HG02852 (cell line): ENCODE data around the gene PPP2R5A.
"Not testable (repeated sequence)": the region's sequence is repeated elsewhere in the genome, so short reads cannot be mapped to it uniquely, and the experiment has no call there.

ENCODE experiments used
- ATAC-seq: cut with Tn5 transposase; IDR thresholded peaks from one replicate; pipeline ENCODE4 v1.9.1; 2021; ENCODE audit warnings: mild to moderate bottlenecking, moderate library complexity; ENCODE audit not compliant: unreplicated experiment

Gene PPP2R5A

DNA sequence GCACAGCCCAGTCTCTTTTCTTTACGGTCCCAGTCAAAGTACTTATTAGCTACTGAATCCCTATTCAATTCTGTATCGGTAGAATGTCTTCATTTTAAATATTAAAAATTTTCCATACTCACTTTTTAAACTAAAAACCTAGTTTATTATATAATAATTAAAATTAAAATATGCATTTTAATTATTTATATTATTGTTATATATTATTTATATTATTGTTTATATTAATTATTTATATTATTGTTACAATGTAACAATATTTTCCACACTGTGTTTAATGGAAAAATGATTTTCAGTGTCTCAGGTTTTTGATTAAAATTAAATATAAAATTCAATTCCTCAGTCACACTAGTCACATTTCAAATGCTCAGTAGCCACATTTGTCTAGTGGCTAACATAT, 18.2 kb upstream of the PPP2R5A start:
- ATAC-seq: no peak

- peak; percentile 75 for ATAC-seq
Observed at GRCh38 chr1:212267460-212267859, 17.8 kb upstream of the PPP2R5A start.

- ATAC-seq: no peak
Observed at GRCh38 chr1:212269306-212269705, 15.9 kb upstream of the PPP2R5A start.

GRCh38 chr1:212270564-212270963, 14.6 kb upstream of the PPP2R5A start:
- no peak for ATAC-seq

DNA sequence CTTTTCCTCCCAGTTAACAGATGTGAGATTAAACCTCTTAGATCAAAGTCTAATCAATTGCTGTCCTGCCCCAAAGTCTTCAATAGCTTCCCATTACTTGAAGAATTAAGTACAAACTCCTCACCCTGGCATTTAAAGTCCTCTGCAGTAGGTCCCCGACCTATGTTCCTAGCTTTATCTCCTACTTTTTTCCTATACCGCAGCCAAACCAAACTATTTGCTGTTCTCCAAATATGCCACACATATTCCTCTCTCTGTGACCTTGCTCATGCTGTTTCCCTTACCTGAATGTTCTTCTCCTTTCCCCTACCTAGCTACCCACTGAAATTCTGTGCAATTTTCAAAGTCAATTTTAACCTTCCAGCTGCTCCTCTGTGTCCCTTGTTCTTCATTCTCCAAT, 14.0 kb upstream of the PPP2R5A start:
- no peak for ATAC-seq

GRCh38 chr1:212271823-212272485, 13.3 kb upstream of the PPP2R5A start:
- ATAC-seq: no peak

- no peak for ATAC-seq
Observed at GRCh38 chr1:212281590-212281989, 3.6 kb upstream of the PPP2R5A start.

GRCh38 chr1:212283741-212284140, 1.5 kb upstream of the PPP2R5A start:
- no peak for ATAC-seq

GRCh38 chr1:212284332-212284743, 872 bp upstream of the PPP2R5A start:
- ATAC-seq: no peak

DNA sequence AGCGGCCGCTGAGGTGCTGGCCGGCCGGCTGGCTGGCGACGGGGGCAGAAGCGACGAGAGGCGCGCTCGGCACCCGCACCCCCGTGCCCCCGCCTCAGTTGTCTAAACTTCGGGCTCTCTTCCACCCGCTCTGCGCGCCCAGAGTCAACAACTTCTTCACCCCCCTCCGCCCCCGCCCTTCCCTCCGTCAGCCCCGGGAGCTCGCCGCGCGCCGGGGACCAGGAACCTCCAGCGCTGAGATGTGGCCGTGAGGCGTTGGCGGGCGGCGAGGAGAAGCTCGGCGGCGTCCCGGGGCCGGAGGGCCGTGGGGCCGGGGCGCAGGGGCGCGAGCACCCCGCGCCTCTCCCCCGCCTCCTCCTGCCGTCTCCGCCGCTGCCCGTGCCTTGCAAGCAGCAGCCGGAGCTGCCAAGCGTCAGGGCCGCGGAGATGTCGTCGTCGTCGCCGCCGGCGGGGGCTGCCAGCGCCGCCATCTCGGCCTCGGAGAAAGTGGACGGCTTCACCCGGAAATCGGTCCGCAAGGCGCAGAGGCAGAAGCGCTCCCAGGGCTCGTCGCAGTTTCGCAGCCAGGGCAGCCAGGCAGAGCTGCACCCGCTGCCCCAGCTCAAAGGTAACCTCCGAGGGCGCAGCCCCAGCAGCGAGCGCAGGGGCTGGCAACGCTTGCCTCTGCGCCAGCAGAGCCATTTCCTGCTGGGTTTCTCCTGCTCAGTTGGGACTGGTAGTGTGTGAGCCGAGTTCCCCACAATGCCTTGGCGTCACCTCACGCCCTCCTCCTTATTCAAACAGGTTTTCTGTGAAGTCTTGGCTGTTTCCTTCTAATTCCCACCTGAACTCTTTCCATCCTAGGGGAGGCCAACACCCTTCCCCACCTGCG, 710 bp downstream of the PPP2R5A start:
- ATAC-seq: peak; percentile 11

- no peak for ATAC-seq
Observed at GRCh38 chr1:212286556-212287131, 1.4 kb downstream of the PPP2R5A start.

DNA sequence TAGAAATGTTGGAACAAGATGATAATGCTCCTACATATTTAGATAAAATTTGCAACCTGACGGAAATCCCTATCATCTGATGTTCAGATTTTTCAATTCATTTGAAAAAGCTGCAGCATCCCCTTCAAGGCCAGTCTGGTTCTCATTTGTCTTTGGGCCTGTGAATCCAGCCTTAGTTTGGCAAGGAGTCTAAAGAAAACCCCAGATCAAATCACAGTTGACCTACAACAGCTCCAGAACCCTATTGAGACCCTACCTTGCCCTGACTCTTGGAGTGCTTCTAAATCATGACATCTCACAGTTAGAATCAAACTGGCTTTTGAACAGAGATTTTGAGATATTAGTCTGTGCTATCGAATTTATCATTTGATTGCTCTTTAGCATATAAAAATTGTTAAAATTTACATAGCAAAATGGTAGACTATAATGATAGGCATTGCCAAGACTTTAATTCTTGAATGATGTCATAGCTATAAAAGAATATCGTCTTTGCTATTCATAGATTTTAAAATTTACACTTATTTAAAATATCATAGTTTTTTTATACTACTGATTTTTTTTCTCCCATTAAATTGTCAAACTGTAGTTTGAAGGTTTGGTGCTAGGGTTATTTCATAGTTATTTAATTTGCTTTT, 2.2 kb downstream of the PPP2R5A start:
- ATAC-seq: no peak

GRCh38 chr1:212287995-212288394, 2.8 kb downstream of the PPP2R5A start:
- not testable (repeated sequence) for ATAC-seq

- ATAC-seq: no peak
Observed at GRCh38 chr1:212288615-212289014, 3.4 kb downstream of the PPP2R5A start.

DNA sequence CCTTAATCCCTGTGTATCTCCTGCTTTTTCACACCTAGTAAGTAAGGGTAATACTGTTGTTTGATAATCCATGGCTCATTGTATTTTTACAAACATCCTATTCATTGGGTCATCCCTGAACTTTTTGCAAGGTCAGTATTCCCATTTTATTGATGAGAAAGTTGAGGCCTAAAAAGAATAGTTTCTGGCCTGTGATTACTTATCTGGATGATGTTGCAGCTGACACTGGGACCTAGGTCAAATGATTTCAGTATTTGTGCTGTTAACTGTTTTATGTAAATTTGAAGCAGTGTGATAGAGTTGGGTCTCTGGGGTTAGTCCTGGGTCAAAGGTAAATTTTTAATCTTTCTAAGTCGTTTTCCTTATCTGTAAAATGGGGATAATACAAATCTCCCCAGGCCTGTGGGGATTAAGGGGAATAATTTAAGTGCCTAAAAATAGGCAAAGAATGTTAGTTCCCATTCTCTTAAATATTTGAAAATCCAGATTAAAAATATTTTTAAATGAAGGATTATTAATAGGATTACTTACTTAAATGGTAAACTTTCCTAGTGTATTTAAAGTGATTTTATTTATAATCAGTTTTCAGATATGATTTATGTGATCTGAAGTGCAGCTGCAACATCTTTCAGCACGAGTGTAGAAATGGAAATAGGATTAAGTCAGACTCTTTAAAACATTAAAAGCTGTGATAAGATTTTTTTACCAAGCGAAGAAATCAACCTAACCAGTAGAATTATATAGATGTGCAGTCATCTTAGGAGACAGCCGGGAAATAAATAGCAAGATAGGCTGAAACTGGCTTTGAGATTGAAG, 4.3 kb downstream of the PPP2R5A start:
- ATAC-seq: no peak

DNA sequence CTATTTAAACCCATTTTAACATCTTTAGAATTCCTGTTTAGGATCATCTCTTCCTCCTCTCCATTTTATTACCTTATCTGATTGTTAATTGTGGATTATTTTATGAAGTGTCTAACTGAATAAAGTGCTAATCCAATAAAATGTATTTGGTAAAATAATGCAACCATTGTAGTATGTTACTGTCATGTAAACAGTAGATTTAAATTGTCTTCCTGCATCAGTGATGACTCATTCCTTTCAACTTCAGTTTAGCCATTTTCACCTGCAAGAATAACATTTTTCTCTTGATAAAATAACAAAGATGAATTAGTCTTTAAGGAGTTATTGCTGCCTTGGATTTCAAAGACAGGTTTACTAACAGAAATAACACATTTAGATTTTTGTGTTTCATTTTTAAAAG, 5.4 kb downstream of the PPP2R5A start:
- ATAC-seq: no peak

DNA sequence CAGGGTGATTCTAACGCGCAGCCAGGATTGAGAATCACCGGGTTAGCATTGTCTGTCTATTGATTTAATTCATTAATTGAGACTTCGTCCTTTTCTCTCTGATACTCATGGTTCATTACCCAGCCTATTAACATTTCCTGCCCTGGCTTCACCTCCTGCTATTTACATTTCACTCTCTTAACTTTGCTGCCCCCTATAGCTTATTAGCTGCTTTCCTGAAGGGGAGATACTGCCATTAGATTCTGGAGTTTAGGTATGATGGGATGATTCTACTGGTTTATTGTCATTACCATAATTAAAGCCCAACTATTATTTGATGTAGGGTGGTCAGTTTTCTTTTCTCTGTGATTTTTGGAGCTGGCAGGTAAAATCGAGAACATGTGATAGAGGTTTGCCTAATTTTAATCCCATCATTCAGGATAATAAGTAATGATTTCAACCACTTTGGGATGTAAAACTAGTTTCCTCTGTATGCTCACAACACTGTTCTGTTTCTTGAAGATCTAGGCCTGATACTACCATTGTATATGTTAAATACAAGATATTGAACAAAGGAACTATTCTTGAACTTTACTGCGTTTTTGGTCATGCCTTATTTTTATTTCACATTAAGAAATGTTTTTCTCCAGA, 6.4 kb downstream of the PPP2R5A start:
- peak; percentile 52 for ATAC-seq

- no peak for ATAC-seq
Observed at GRCh38 chr1:212292250-212293105, 7.3 kb downstream of the PPP2R5A start.

DNA sequence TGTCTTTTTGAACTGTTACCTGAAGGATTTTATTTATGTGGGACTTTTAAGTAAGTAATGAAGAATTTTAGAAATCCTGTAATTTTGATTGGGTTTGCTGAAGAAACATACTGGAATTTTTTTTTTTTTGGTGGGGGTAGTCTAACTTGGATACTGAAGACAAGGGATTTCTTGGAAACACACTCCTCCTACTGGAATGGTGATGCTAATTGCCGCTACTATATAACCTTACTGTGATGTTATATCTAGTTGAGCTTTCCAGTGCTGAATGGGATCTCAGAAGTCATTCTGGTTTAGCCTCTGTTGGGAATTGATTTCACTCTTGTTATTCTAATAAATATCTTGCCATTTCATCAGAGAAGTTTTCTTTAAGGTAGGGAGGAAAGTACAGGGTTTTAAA, 8.4 kb downstream of the PPP2R5A start:
- ATAC-seq: no peak
